HL-60 (cell line): ENCODE data around the gene HMOX2.

Experiments
- TF ChIP-seq, protein P1 (sequence below): IDR thresholded peaks from one replicate; pipeline ENCODE4 v1.5.1; 2011; ENCODE audit warnings: low read length, control low read depth, inconsistent platforms; ENCODE audit not compliant: insufficient read depth
- TF ChIP-seq, protein P2 (sequence below): IDR thresholded peaks from 2 replicates; pipeline ENCODE4 v1.6.1; 2012; ENCODE audit warnings: low read depth; ENCODE audit not compliant: insufficient replicate concordance

DNA sequence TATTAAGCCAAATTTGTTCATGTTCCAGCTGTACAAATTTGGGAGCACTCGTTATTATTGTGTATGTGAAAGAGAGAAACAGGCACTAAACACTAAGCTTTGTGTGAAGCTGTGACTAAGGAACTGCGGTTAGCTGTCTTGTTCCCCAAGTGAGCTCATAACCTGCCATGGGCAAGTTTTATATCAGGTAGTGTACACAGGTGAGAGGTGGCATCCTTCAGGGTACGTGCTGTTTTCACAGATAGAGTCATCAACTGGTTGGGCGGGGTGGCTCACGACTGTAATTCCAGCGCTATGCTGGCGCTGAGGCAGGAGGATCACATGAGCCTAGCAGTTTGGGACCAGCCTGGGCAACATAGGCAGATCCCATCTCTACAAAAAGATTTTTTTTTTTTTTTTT is 47.7 kb upstream of the HMOX2 start:
- TF ChIP-seq, protein P1, sequence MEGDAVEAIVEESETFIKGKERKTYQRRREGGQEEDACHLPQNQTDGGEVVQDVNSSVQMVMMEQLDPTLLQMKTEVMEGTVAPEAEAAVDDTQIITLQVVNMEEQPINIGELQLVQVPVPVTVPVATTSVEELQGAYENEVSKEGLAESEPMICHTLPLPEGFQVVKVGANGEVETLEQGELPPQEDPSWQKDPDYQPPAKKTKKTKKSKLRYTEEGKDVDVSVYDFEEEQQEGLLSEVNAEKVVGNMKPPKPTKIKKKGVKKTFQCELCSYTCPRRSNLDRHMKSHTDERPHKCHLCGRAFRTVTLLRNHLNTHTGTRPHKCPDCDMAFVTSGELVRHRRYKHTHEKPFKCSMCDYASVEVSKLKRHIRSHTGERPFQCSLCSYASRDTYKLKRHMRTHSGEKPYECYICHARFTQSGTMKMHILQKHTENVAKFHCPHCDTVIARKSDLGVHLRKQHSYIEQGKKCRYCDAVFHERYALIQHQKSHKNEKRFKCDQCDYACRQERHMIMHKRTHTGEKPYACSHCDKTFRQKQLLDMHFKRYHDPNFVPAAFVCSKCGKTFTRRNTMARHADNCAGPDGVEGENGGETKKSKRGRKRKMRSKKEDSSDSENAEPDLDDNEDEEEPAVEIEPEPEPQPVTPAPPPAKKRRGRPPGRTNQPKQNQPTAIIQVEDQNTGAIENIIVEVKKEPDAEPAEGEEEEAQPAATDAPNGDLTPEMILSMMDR: no peak
- TF ChIP-seq, protein P2, sequence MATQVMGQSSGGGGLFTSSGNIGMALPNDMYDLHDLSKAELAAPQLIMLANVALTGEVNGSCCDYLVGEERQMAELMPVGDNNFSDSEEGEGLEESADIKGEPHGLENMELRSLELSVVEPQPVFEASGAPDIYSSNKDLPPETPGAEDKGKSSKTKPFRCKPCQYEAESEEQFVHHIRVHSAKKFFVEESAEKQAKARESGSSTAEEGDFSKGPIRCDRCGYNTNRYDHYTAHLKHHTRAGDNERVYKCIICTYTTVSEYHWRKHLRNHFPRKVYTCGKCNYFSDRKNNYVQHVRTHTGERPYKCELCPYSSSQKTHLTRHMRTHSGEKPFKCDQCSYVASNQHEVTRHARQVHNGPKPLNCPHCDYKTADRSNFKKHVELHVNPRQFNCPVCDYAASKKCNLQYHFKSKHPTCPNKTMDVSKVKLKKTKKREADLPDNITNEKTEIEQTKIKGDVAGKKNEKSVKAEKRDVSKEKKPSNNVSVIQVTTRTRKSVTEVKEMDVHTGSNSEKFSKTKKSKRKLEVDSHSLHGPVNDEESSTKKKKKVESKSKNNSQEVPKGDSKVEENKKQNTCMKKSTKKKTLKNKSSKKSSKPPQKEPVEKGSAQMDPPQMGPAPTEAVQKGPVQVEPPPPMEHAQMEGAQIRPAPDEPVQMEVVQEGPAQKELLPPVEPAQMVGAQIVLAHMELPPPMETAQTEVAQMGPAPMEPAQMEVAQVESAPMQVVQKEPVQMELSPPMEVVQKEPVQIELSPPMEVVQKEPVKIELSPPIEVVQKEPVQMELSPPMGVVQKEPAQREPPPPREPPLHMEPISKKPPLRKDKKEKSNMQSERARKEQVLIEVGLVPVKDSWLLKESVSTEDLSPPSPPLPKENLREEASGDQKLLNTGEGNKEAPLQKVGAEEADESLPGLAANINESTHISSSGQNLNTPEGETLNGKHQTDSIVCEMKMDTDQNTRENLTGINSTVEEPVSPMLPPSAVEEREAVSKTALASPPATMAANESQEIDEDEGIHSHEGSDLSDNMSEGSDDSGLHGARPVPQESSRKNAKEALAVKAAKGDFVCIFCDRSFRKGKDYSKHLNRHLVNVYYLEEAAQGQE: no peak
